Central memory CD4-positive, alpha-beta T cell (primary cell): ENCODE data around the gene DAZAP1.
A peak's percentile ranks its signal among the peaks of the same experiment; 100 is the strongest.

Experiments
- DNase-seq: peaks from one replicate; pipeline ENCODE4 v3.0.0; 2022
- total RNA-seq, 3 experiments: gene quantifications; one replicate each; lab custom pipeline; 2026; lab: John Stamatoyannopoulos, UW

Gene DAZAP1
- 156 to 293 (median 188) reads per million in 3 experiments for total RNA-seq

DNA sequence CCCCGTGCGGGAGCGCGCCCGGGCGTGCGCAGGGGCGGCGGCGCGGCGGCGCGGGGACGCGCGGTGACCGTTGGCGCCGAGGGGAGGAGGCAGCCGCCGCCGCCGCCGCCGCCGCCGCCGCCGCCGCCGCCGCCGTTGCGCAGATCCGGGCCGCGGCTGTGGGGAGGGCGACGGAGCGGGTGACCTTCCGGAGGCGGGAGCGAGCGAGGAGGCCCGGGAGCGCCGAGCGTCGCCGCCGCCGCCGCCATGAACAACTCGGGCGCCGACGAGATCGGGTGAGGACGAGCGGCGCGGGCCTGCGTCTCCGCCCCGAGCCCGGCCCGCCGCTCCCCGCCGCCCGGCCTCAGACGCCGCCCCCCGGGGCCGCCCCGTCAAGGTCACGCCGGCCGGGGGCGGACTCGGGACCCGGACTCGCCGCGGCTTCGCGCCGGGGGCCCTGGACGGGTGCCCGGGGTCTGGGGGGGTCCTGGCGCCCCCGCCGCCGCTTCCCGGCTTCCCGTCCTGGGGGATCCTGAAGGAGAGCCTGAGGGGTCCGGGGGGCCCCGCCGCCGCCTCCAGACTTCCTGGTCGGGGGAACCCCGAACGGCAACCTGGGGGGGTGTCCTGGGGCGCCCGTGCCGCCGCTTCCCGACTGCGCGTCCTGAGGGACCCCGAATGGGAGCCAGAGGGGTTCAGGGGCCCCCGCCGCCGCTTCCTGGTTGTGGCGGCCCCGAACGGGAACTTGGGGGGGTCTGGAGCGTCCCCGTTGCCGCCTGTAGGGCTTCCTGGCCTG is at the start of gene DAZAP1:
TSS of gene DAZAP1 (plus strand) at position 59 of the 772 bp plus-strand sequence. CDS start at position 247, 188 bp downstream.
- DNase-seq = peak; percentile 38

DNA sequence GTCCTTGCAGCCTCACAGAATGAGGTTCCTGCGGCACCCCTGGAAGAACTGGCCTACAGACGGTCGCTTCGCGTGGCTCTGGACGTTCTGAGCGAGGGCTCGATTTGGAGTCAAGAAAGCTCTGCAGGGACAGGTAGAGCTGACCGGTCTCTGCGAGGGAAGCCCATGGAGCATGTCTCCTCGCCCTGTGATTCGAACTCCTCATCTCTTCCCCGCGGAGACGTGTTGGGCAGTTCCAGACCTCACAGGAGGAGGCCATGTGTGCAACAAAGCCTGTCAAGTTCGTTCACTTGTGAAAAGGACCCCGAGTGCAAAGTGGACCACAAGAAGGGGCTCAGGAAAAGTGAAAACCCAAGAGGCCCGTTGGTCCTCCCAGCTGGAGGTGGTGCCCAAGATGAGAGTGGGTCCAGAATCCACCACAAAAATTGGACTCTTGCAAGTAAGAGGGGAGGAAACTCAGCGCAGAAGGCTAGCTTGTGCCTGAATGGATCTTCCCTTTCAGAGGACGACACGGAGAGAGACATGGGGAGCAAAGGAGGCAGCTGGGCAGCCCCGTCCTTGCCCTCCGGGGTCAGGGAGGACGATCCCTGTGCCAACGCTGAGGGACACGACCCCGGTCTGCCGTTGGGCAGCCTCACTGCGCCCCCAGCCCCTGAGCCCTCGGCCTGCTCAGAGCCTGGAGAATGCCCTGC is 47.1 kb upstream of the DAZAP1 start:
- no peak for DNase-seq

DNA sequence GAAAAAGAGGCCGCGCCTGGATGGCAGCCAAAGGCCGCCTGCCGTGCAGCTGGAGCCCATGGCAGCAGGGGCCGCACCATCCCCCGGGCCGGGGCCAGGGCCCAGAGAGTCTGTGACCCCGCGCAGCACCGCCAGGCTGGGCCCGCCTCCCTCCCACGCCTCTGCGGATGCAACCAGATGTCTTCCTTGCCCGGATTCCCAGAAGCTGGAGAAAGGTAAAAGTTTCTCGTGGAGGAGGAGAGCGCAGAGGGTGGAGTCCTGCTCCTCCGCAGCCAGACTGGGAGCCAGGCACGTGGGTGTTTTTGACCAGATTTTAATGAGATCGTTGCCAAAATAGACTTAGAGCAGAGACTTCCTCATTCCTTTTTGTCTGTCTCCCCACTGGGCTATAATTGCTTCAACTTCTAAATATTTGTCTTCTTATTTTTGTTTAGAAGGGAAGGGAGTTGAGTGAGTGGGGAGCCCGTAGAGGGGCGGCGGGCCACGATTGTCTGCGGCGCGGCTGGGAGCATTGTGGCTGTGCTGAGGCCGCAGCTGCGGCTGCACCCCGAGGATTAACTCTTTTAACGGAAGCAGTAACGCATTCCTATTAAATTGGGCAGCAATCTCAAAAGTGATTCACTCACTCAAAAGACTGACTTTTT is 46.4 kb upstream of the DAZAP1 start:
- DNase-seq = no peak

- no peak for DNase-seq
Observed at GRCh38 chr19:1361601-1362386, 45.6 kb upstream of the DAZAP1 start.

DNA sequence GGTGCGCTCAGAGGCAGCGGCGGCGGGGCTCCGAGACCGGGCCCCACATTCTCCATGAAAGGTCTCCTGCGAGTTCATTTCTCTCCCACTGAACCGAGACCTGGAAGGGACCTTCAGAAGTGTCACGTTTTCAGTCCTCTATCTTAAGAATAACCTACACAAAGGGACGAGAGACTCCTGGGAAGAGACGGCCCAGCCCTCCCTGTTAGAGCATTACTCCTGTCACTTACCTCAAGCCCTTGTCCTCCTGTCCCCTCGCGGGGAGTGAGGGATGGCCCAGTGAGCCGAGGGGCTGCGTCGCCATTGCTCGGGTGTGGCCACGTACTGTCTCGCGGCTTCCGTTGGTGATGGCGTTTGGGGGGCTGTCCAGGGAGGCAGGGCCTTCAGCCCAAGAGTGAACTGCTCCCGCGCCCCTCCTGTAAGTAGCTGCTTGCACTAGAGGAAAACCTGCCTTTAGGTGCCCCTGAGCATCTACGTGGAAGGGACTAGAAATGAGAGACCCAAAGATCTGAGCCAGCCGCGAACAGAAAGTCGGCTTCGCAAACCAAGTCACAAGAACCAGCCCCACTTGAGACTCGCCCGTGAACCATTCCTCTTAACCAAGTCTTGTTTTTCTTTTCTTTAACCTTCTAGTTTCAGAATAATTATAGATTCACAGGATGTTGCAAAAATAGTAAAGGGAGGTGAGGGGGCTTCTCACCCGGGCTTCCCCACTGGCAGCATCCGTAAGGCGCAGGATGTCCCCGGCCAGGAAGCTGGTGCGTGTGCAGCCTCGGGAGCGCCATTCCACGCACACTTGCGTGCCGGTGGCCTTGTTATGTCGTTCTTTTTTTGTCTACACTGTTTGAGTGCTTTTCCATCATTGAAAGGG is 44.8 kb upstream of the DAZAP1 start:
- DNase-seq = no peak

- DNase-seq = peak; percentile 30
Observed at GRCh38 chr19:1363599-1363998, 43.8 kb upstream of the DAZAP1 start.

DNA sequence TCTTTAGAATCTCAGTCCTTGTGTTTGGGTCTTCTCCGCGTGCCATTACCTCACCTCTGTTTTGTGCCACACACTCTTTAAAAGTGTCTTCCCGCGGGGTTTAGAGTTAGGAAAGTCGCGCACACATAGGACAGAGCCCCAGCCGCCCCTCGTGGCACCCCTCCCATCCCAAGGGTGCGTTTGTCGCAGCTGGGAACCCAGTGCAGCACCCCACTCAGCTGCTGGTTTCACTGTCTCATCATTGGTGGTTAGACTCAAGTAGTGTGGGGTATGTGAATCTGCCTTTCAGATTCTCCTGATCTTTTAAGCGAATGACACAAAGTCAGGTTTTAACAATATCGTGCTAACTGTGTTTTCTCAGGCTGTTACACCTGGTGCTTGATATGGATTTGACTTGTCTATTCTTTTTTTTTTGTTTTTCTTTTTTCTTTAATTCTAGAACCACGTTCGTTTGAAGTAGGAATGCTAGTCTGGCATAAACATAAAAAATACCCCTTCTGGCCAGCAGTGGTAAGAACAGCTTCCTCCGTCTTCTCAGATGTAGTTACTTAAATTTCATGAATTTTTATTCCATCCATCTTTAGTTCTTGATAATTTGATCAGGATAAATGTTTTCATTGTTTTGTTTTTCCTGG is 43.2 kb upstream of the DAZAP1 start:
- no peak for DNase-seq

GRCh38 chr19:1365319-1366269 is 41.8 kb upstream of the DAZAP1 start:
- DNase-seq = no peak

DNA sequence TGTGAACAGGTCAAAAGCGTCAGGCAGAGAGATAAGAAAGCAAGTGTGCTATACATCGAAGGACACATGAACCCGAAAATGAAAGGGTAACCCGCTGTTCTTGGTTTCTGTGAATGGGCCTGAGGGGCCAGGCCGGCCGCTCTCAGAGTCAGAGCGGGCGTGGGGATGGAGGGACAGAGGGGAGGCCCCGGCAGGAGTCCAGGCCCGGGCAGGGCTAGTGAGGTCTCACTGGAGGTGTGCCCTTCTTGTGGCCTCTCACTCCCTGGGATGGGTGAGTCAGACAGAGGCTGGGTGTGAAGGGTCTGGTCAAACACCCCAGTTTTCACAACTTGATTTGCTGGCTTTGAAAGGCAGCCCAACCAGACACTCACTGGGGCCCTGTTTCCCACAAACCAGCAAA is 41.1 kb upstream of the DAZAP1 start:
- DNase-seq = no peak

DNA sequence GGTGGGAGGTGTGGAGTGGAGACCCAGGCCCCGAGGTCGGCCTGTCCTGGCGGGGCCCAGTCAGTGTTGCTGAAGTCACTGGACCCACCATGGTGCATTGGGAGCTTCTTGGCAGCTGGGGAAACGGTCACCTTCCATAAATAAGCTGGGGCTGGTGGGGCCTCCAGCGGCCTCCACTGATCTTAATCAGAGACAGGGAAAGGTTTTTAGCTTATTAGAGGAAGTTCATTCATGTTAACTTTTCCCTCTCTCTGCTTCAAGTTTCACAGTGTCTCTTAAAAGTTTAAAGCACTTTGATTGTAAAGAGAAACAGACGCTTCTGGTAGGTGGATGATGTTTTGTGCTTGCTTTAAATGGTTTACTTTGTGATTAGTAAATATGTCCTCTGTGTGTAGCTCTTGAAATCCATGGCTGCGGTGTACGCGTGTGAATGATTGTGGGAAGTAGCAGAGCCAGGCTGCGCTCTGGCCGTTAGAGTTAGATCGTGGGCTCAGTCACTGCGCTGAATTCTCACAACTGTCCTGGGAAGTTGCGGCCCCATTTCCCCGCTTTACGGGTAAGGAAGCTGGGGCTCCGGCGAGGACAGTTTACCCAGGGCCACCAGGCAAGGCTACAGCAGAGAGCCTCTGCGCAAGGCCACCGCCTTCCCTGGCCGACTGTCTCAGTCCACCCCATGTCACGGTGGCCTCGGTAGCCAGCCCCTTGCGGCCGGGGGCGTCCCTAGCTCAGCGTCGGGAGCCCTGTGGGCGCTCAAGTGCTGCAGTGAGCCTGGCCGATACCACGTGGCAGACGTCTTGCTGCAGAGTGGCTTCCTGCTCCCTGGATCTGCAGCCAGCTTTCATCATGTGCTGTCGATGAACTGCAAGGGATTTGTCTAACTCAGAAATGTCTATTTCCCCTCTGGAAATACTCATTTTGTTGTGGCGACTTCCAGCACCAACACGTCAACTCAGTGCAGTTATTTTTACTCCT is 40.2 kb upstream of the DAZAP1 start:
- no peak for DNase-seq

DNA sequence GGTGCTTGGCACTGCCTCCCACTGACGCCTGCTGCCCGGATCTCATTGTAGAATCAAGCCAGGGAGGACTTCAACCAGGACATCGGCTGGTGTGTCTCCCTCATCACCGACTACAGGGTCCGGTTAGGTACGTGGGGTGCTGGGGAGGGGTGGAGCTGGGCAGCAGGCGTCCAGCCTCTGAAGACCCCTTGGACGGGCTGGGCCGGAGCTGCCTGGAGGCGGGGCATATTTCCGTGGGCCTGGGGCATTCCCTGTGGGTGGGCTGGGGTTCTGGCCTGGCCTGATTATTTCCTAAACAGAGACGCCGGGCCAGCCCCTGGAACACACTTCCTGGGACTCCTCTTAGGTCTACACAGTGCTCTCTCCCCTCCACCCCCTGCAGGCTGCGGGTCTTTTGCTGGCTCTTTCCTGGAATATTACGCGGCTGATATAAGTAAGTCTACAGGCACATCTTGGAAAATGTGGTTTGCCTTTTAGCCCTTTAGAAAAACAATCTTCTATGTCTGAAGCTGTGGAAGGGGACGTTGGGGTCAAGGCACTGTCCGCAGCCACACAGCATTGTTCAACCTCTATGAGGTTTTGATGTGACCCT is 38.1 kb upstream of the DAZAP1 start:
- DNase-seq = no peak

DNA sequence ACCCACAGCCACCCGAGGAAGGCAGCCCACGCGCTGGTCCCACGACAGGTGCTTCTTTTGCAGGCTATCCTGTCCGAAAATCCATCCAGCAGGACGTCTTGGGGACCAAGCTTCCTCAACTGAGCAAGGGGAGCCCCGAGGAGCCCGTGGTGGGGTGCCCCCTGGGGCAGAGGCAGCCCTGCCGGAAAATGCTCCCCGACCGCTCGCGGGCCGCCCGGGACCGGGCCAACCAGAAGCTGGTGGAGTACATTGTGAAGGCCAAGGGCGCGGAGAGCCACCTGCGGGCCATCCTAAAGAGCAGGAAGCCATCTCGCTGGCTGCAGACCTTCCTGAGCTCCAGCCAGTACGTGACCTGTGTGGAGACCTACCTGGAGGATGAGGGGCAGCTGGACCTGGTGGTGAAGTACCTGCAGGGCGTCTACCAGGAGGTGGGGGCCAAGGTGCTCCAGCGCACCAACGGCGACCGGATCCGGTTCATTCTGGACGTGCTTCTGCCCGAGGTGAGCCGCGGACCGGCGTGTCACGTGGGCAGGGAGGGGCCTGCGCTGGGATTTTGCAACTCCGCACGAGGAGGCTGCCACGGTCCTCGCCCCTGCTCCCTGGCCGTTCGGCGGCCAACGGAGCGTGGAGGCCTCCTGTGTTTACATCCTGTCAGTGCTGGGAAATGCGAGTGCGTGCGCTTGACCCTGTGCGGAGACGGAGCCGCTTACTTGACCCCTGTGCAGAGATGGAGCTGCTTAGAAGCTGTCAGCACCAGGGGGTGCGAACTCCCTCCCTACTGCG is 36.6 kb upstream of the DAZAP1 start:
- DNase-seq = no peak

- no peak for DNase-seq
Observed at GRCh38 chr19:1373042-1373533, 34.3 kb upstream of the DAZAP1 start.

DNA sequence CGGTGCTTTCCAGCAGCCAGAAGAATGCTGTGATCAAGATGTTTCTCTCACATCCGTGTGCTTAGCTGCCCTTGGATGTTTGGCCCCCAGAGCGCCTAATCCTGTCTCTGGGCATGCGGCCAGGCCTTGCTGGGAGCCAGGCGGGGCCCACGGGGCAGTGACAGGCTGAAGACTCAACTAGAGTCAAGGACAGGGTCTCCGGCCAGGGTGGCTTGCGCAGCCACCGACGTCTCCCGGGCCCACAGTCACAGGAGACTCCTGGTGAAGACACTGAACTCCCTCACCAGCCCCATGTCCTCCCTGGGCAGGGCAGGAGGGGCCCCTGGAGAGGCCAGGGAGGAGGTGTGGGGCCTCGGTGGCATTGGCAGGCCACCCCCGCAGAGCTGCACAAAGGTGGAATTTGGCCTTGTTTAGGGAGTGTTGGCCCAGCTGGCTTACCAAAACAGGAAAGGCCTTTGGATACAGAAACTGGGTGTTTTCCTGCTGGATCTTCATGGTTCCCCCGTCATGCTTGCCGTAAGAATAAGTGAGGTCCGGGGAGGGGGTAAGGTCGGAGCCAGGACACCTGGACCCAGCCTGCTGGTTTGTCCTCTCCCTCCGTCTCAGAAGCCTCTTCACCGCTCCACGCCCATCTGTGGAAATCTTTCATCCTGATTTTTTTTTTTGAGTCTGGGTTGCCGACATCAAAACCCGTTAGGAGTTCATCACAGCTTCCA is 33.7 kb upstream of the DAZAP1 start:
- DNase-seq = no peak

DNA sequence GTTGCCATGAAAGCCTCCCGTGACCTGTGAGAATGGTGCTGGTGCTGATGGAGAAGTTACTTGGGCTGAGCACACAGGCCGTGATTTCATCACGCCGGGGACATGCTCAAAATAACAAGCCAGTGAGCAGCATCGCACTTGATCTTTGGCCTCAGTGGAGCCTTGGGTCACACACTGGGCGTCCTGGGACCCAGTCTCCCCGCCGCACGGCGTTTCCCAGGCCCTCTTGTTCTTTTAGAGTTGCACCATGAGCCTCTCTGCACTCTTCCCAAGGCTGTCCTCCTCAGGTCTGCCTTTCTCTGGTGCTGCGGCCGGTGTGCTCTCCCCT is 33.2 kb upstream of the DAZAP1 start:
- DNase-seq = no peak

DNA sequence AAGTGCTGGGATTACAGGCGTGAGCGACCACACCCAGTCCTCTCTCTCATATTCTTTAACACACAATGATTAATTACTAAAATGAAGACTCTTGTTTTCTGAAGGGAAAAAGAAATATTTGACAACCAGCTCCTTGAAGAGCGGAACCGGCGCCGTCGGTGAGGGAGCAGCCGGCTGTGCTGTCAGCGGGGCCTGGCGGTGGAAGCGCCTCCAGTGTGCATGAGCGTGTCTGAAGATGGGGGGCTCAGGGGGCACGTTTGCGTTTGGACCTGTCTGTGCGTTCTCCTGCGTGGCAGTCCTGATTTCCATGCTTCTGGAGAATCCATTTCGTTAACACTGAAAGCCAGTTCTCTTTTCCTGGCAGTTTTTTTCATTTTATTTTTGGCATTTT is 31.0 kb upstream of the DAZAP1 start:
- DNase-seq = no peak
